NCI-H748 treated with DMSO at 0.1 percent for 48 hours (cell line): Measurements from ENCODE around the gene CAPN3.

ENCODE experiments used
- DNase-seq: peaks from one replicate; lab custom pipeline; 2025; lab: John Stamatoyannopoulos, UW

The CAPN3 gene

DNA sequence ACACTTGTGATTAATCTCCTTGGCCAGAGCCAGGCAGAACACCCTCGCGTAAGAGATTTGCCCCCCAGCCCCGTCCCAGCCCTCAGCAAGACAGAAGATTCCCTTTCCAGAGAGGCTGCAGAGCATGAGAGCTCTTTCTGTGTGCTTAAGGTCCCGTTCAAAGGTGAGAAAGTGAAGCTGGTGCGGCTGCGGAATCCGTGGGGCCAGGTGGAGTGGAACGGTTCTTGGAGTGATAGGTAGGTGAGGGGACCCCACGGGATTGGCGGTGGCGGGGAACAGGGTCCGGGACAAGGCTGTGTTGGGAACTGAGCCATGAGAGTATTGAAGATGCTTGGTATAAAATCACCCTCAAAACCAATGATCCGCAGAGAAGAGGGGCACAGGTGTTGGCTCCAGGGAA lies 34.8 kb downstream of the CAPN3 start:
- no peak for DNase-seq

GRCh38 chr15:42395838-42396237 lies 36.5 kb downstream of the CAPN3 start:
- no peak for DNase-seq

- DNase-seq: no peak
Measured at GRCh38 chr15:42401544-42402454, 42.5 kb downstream of the CAPN3 start.

- DNase-seq: no peak
Measured at GRCh38 chr15:42402455-42403205, 43.3 kb downstream of the CAPN3 start.

GRCh38 chr15:42403389-42403788 lies 44.1 kb downstream of the CAPN3 start:
- DNase-seq: no peak

GRCh38 chr15:42404461-42405235 lies 45.3 kb downstream of the CAPN3 start:
- no peak for DNase-seq

- DNase-seq: no peak
Measured at GRCh38 chr15:42405863-42406482, 46.7 kb downstream of the CAPN3 start.

DNA sequence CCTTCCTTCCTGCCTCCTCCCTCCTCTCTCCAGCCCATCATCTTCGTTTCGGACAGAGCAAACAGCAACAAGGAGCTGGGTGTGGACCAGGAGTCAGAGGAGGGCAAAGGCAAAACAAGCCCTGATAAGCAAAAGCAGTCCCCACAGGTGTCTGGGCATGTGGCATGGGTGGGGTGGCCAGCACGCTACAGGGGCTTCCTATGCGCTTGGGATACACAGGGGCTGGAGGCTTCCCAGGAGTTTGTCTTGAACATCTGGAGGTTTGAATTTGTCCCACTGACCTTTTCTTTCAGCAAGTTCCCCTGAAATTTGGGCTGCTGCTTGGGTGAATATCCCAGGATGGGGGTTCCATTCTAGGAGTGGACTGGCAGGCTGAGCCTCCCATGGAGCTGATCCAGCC lies 48.9 kb downstream of the CAPN3 start:
- no peak for DNase-seq

DNA sequence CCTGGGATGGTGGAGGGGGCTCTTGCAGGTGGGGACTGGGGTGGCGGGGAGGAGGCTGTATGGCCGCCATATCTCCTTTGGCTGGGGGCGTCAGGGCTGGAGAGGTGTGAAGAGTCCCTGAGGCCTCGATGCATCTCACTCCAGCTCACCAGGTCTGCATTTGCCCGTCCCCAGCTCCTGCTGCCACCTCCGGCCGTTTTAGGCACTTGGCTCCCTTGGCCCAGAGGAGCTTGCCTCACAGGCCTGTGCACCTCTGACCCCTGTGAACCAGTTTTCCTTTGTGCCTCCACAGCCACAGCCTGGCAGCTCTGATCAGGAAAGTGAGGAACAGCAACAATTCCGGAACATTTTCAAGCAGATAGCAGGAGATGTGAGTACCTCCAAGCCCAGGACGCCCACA lies 49.7 kb downstream of the CAPN3 start:
- DNase-seq: no peak

- no peak for DNase-seq
Measured at GRCh38 chr15:42411884-42412283, 52.6 kb downstream of the CAPN3 start.

GRCh38 chr15:42413920-42414319 lies 54.6 kb downstream of the CAPN3 start:
- no peak for DNase-seq

DNA sequence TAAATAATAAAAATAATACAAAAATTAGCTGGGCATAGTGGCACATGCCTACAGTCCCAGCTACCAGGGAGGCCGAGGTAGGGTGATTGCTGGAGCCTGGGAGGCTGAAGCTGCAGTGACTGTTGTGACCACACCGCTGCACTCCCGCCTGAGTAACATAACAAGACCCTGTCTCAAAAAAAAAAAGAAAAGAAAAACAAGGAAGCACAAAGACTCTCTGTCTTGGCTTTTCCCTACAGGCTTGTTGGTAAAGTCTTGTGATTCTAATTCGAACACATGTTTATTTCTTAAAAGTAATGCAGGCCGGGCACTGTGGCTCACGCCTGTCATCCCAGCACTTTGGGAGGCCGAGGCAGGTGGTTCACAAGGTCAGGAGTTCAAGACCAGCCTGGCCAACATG lies 60.1 kb downstream of the CAPN3 start:
- DNase-seq: no peak

DNA sequence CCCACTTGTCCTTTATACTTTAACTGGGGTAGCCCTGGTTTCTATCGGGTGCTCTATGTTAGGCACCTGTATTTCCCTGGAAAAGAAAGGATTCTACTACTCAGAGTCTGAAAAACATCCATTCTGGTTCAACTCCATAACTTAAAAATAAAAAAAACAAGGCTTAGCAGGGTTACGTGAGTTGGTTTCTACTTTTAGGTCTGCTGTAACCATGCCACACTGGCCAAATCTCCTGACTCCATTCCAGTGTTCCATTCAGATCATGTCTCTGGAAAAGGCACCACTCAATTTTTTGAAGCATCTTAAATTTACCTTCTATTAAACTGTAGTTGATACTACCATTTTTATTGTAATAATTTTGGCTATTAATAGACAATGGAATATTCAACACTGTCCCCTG lies 62.1 kb downstream of the CAPN3 start:
- DNase-seq: no peak

DNA sequence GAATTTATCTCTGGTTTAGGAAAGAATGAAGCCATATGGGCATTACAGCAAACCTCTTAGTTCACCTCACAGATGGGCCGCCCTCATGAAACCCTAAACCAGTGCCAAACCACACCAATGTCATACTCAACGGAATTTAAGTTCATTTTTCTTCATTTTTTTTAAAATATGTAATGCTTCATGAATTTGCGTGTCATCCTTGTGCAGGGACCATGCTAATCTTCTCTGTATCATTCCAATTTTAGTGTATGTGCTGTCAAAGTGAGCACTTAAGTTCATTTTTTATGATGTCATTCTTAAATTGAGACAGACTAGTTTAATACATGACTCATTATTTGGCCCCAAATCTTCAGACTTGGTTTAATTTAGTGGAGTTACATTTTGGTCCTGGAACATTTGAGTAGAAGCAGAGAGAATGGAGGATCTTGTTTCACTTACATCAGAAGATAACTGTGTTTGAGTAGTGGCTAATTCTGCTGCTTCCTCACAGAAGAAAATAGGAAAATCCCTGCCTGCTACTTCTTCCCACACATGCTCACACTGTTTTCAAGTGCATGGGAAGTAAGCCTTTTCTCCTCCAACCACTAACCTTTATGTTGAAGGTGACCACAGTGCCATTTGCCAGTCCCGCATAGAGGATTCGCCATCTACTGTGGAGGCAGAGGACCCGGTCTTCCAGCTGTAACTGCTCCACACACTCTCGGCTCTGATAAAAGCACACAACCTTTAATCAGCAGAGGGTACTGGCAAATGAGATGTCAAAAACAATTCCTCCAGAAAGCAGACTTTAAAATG lies 68.3 kb downstream of the CAPN3 start:
- DNase-seq: no peak

- no peak for DNase-seq
Measured at GRCh38 chr15:42444415-42445063, 85.2 kb downstream of the CAPN3 start.

DNA sequence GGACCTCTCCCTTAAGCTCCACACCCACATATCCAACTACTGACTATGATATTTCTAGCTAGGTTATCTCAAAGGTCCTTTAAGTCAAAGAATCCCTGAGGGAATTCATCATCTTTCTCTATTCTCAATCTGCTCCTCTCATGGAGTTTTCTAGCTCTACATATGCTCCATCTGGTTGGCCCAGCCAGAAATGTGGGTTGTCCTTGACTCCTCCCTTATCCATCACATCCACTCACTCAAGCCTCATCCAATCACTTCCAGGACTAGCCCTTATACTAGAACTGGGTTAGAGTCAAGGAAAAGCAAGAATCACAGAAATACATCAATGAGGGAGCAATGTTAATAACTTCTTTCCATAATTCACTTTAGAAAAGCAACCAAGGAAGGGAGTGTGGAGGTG lies 86.2 kb downstream of the CAPN3 start:
- DNase-seq: no peak

DNA sequence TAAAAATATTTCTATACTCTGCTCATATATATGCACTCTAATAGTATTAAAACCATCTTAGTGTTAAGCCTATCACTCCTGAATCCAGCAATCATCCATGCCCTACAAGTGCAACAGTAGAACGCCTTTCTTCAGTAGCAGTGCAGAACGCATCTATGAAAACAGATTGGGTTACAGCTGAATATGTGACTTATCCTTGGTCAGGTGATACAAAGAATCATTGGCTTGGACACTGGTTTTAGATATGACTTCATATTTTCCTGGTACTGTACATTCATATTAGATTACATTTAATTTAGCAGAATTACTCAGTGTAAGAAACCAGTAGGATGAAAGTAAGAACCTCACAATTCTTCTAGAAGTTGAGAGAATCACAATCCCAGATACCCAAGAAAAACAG lies 88.3 kb downstream of the CAPN3 start:
- no peak for DNase-seq

DNA sequence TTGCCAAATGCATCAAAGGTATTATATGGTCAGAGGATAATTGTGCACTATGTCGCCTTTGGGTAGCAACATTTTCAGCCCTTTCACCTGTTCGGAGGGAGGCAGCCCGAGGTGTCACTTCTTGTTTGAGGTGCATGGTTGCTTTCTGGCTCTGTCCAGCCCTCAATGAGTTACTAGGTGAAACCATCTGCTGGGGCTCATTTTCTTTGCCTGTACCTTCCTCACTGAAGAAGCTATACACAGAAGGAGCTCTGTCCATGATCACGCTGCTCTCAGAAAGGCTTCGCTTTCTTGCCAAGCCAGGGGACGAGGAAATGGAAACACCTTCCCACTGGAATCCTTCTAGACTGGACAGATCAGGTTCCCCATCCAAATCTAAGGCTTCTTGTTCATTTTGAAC lies 89.0 kb downstream of the CAPN3 start:
- no peak for DNase-seq

DNA sequence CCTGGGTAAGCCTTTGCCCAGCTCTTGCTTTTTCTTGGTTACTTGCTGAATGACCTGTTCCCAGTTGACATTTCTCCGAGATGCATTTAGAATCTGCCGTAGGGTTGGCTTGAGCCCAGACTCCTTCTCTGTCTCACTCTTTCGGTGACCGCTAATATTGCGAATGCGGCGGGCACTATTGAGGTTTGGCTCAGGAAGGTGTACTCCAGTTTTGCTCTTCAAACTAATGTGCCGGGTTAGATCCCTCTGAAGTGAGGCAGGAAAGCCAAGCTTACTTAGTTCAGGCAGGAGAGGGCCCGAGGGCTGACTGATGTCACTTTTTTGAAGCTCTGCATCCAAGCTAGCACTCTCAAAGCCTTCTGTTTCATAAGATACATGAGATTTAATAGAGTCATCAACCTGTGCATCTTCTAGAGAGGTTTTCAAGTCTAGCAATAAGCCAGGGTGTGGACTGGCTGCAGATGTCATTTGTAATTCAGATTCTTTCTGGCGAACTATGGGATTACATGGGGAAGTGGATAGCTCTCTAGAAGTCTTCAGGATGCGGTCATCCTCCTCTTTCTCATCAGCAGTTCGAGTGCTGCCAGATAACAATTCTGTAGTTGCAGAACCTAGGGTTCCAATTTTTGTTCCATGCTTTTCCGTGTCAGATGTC lies 90.6 kb downstream of the CAPN3 start:
- DNase-seq: no peak

DNA sequence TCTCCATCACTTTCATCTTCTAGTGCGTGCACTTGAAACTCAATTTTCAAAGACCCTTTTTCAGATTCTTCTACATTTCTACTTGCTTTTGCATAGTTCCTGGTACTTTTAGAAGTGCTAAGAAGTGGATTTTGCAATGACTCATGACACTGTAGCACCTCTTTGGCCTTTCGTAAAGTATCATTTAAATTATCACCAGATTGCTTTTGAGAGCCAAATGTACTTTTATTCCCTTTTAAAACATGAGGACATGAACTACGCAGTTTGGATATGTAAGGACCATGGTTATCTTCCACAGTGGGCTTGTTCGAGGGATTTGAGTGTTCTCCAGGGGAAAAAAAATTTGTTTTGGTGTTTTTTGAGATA lies 91.1 kb downstream of the CAPN3 start:
- DNase-seq: no peak
